Trophoblast cell (in vitro differentiated cells and primary cell): Measurements from ENCODE around the gene SPATA12.

Experiments
- DNase-seq, 2 donors: peaks; one replicate each; pipeline ENCODE4 v3.0.0-alpha.2; 2016
- H2AFZ ChIP-seq: 2 replicates; pipeline ENCODE4 v1.6.1; 2013; ENCODE audit warnings: low read length, moderate library complexity, mild to moderate bottlenecking; ENCODE audit not compliant: insufficient read depth, poor library complexity
- H2AK5ac ChIP-seq: 2 replicates; pipeline ENCODE4 v1.6.1; 2013; ENCODE audit warnings: mild to moderate bottlenecking, low read length
- H2BK120ac ChIP-seq: 2 replicates; pipeline ENCODE4 v1.6.1; 2013; ENCODE audit warnings: low read length, mild to moderate bottlenecking, moderate library complexity; ENCODE audit not compliant: insufficient read depth, poor library complexity
- H2BK12ac ChIP-seq: 2 replicates; pipeline ENCODE4 v1.6.1; 2013; ENCODE audit warnings: mild to moderate bottlenecking, low read length, moderate library complexity
- H2BK5ac ChIP-seq: 2 replicates; pipeline ENCODE4 v1.6.1; 2013; ENCODE audit warnings: low read length, low read depth, moderate library complexity, mild to moderate bottlenecking; ENCODE audit not compliant: poor library complexity
- H3K14ac ChIP-seq: 2 replicates; pipeline ENCODE4 v1.6.1; 2013; ENCODE audit warnings: mild to moderate bottlenecking, low read length
- H3K18ac ChIP-seq: 2 replicates; pipeline ENCODE4 v1.6.1; 2013; ENCODE audit warnings: mild to moderate bottlenecking, low read length
- H3K23ac ChIP-seq: 2 replicates; pipeline ENCODE4 v1.6.1; 2013; ENCODE audit warnings: low read length
- H3K27ac ChIP-seq: 2 replicates; pipeline ENCODE4 v1.5.1; 2013; ENCODE audit warnings: low read depth, mild to moderate bottlenecking, inconsistent platforms, low read length, moderate library complexity
- H3K27me3 ChIP-seq: 2 replicates; pipeline ENCODE4 v1.6.1; 2013; ENCODE audit warnings: inconsistent platforms, mild to moderate bottlenecking, low read length, moderate library complexity; ENCODE audit not compliant: insufficient read depth
- H3K36me3 ChIP-seq, 2 experiments: 1 replicate in 1 of 2; 2 replicates in 1 of 2; pipeline ENCODE4 v1.6.1; 2013; ENCODE audit warnings: low read length in 2 of 2, mild to moderate bottlenecking in 2 of 2, moderate library complexity in 1 of 2; ENCODE audit not compliant: insufficient read depth in 2 of 2, control insufficient read depth in 1 of 2
- H3K4ac ChIP-seq: 2 replicates; pipeline ENCODE4 v1.6.1; 2013; ENCODE audit warnings: low read depth, mild to moderate bottlenecking, low read length, moderate library complexity
- H3K4me1 ChIP-seq, 2 experiments: 1 replicate in 1 of 2; 2 replicates in 1 of 2; pipeline ENCODE4 v1.6.1; 2013; ENCODE audit warnings: low read length in 2 of 2, mild to moderate bottlenecking in 2 of 2, moderate library complexity in 1 of 2; ENCODE audit not compliant: insufficient read depth in 2 of 2, control insufficient read depth in 1 of 2
- H3K4me2 ChIP-seq: 2 replicates; pipeline ENCODE4 v1.6.1; 2013; ENCODE audit warnings: inconsistent platforms, mild to moderate bottlenecking, low read length, moderate library complexity
- H3K4me3 ChIP-seq: 2 replicates; pipeline ENCODE4 v1.5.1; 2013; ENCODE audit warnings: mild to moderate bottlenecking, low read depth, low read length, inconsistent platforms
- H3K79me1 ChIP-seq: one replicate; pipeline ENCODE4 v1.6.1; 2013; ENCODE audit warnings: low read length
- H3K79me2 ChIP-seq: 2 replicates; pipeline ENCODE4 v1.6.1; 2013; ENCODE audit warnings: low read length, mild to moderate bottlenecking; ENCODE audit not compliant: control insufficient read depth, insufficient read depth, poor library complexity
- H3K9ac ChIP-seq: 2 replicates; pipeline ENCODE4 v1.6.1; 2013; ENCODE audit warnings: mild to moderate bottlenecking, low read length
- H3K9me3 ChIP-seq: 2 replicates; pipeline ENCODE4 v1.6.1; 2013; ENCODE audit warnings: low read depth, mild to moderate bottlenecking, control low read depth, inconsistent platforms, low read length; ENCODE audit not compliant: insufficient read depth
- H4K12ac ChIP-seq: 2 replicates; pipeline ENCODE4 v1.6.1; 2013; ENCODE audit warnings: low read depth, mild to moderate bottlenecking, low read length, moderate library complexity
- H4K8ac ChIP-seq: 2 replicates; pipeline ENCODE4 v1.6.1; 2013; ENCODE audit warnings: low read depth, mild to moderate bottlenecking, low read length, moderate library complexity
- H4K91ac ChIP-seq: one replicate; pipeline ENCODE4 v1.6.1; 2013; ENCODE audit warnings: low read depth, mild to moderate bottlenecking, low read length, moderate library complexity
- WGBS: extraction: QIAGEN DNeasy Blood & Tissue Kit; methylation state at CpG from one replicate; pipeline ENCODE4 v1.1.7; 2013; ENCODE audit warnings: missing lambda C conversion rate; ENCODE audit not compliant: insufficient read length, insufficient coverage; ENCODE audit errors: extremely low coverage; 5-methylcytosine and 5-hydroxymethylcytosine counted together

Gene SPATA12

DNA sequence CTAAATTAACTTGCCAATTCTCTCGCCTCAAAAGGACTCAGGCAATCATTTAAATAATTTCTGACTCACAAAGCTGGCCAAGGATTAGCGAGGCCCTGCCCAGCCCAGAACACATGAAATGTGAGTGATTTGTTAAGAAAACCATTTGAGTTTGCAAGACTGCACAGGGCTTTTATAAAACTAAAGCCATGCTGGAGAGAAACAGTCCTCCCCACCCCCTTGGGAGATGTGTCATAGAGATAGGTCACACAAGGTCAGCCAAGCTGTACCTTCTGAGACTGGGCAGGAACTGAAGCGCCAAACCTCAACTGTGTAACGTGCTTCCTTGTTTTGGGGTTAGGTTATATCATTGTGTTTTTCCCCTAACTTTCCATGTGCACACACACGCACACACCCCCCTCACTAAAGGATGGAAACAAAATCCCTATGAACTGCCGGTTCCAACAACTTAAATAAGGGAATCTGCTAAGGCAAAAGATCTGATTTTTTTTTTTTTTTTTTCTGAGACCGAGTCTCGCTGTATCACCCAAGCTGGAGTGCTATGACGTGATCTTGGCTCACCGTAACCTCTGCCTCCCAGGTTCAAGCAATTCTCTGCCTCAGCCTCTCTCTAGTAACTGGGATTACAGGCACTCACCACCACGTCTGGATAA, 8.1 kb downstream of the SPATA12 start:
- Histone ChIP-seq H4K91ac (no peak overlapping the region), H3K4me3 (no peak overlapping the region), H2BK5ac (no peak overlapping the region), H3K27ac (no peak overlapping the region), H3K23ac (no peak overlapping the region), H3K36me3 (no peaks in the 10 kb centered on the region), H3K4ac (no peak overlapping the region), H3K79me2 (no peaks in the 10 kb centered on the region), H2BK120ac (no peak overlapping the region), H3K4me2 (no peak overlapping the region), H4K12ac (no peak overlapping the region), H3K79me1 (no peaks in the 10 kb centered on the region), H2AFZ (no peak overlapping the region), H3K4me1 (peaks cover 1 to 2% of the 10 kb centered on the region in 2 experiments), H4K8ac (no peak overlapping the region), H3K9me3 (no peaks in the 10 kb centered on the region), H3K14ac (no peak overlapping the region), H3K9ac (no peak overlapping the region), H2BK12ac (no peak overlapping the region), H3K27me3 (no peaks in the 10 kb centered on the region), H3K18ac (no peak overlapping the region), H2AK5ac (no peak overlapping the region)
- peak in 1 of 2 donors; percentile 45 for DNase-seq
- no CpG with 5 or more reads among the region's 11 CpGs for WGBS

DNA sequence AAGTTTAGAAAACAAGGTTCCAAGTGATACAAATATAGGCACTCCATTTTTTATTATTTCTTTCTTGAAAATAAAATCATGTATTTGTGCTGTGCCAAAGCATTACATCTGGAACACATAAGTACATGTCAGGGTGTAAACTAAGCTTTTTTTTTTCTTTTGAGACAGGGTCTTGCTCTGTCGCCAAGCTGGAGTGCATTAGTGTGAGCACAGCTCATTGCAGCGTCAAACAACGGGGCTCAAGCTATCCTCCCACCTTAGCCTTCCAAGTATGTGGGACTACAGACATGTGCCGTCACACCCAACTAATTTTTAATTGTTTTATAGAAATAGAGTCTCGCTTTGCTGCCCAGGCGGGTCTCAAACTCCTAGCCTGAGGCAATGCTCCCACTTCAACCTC, 9.0 kb downstream of the SPATA12 start:
- Histone ChIP-seq H3K14ac (no peak overlapping the region), H4K12ac (no peak overlapping the region), H3K23ac (no peak overlapping the region), H3K9me3 (no peaks in the 10 kb centered on the region), H3K4me1 (peaks cover 0 to 2% of the 10 kb centered on the region in 2 experiments), H3K36me3 (no peaks in the 10 kb centered on the region), H3K4me2 (no peak overlapping the region), H3K79me1 (no peaks in the 10 kb centered on the region), H3K4ac (no peak overlapping the region), H3K18ac (no peak overlapping the region), H3K27ac (no peak overlapping the region), H3K79me2 (no peaks in the 10 kb centered on the region), H2BK120ac (no peak overlapping the region), H3K9ac (no peak overlapping the region), H3K27me3 (no peaks in the 10 kb centered on the region), H4K8ac (no peak overlapping the region), H2BK5ac (no peak overlapping the region), H2AK5ac (no peak overlapping the region), H2BK12ac (no peak overlapping the region), H4K91ac (no peak overlapping the region), H2AFZ (no peak overlapping the region), H3K4me3 (no peak overlapping the region)
- WGBS: no CpG with 5 or more reads among the region's 6 CpGs
- DNase-seq: no peak

DNA sequence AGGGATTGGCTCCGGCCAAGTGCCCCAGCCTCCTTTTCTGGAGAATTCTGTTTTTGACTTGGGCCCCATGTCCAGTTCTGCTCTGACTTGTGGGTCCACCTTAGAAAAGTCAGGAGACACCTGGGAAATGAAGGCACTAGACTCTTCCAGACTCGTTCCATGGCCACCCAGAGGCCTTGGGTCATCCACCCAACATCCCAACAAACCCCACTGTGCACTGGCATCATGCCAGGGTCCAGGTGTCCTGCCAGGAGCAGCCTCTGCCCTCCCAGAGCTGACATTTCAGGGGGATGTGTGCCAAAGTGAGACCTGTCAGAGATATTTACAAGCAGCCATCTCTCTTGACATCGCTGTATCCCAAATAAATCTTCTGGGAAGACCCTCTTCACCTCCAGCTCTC, 13.2 kb downstream of the SPATA12 start:
- Histone ChIP-seq H4K91ac (no peak overlapping the region), H2AK5ac (no peak overlapping the region), H3K79me2 (no peaks in the 10 kb centered on the region), H3K9me3 (no peaks in the 10 kb centered on the region), H4K8ac (no peak overlapping the region), H3K27me3 (no peaks in the 10 kb centered on the region), H2BK120ac (no peak overlapping the region), H3K4me1 (peaks cover 3% of the 10 kb centered on the region in 2 experiments), H3K4ac (no peak overlapping the region), H3K23ac (no peak overlapping the region), H3K27ac (no peak overlapping the region), H2BK12ac (no peak overlapping the region), H2AFZ (no peak overlapping the region), H2BK5ac (no peak overlapping the region), H3K79me1 (peaks cover 3% of the 10 kb centered on the region), H3K14ac (no peak overlapping the region), H3K4me3 (no peak overlapping the region), H3K4me2 (no peak overlapping the region), H3K18ac (no peak overlapping the region), H4K12ac (no peak overlapping the region), H3K36me3 (peaks cover 0 to 1% of the 10 kb centered on the region in 2 experiments), H3K9ac (no peak overlapping the region)
- DNase-seq: no peak
- no CpG with 5 or more reads among the region's 3 CpGs for WGBS

DNA sequence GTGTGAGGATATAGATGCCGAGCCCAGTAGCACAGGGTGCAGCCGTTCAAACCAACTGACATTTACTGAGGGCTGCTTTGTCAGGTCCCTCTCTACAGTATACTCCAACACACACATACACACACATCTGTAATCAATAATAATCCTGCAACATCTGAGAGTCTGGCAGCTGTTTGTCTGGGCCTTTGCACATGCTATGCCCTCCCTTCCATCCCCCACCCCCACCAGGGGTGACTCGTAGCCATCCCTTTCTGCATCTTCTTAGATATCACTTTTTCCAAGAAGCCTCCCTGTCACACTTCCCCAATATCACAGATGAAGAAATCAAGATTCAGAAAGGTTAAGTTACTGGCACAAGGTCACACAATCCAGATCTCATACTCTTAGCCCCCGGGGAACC, 13.7 kb downstream of the SPATA12 start:
- no peak overlapping the region for H3K27ac ChIP-seq
- peaks cover 3% of the 10 kb centered on the region for H3K79me2 ChIP-seq
- no peak overlapping the region for H3K9ac ChIP-seq
- no peak overlapping the region for H3K23ac ChIP-seq
- no peak overlapping the region for H2AK5ac ChIP-seq
- no peak overlapping the region for H3K4ac ChIP-seq
- H4K91ac ChIP-seq: no peak overlapping the region
- no peak overlapping the region for H4K8ac ChIP-seq
- H3K27me3 ChIP-seq: no peaks in the 10 kb centered on the region
- H3K4me3 ChIP-seq: no peak overlapping the region
- H2BK120ac ChIP-seq: no peak overlapping the region
- no peak overlapping the region for H3K18ac ChIP-seq
- H2BK5ac ChIP-seq: no peak overlapping the region
- peaks cover 0 to 1% of the 10 kb centered on the region in 2 experiments for H3K36me3 ChIP-seq
- no peak overlapping the region for H4K12ac ChIP-seq
- H2BK12ac ChIP-seq: no peak overlapping the region
- no CpG with 5 or more reads among the region's 4 CpGs for WGBS
- H3K79me1 ChIP-seq: peaks cover 7% of the 10 kb centered on the region
- H3K4me2 ChIP-seq: no peak overlapping the region
- no peaks in the 10 kb centered on the region for H3K9me3 ChIP-seq
- H2AFZ ChIP-seq: no peak overlapping the region
- peaks cover 2 to 3% of the 10 kb centered on the region in 2 experiments for H3K4me1 ChIP-seq
- no peak for DNase-seq
- no peak overlapping the region for H3K14ac ChIP-seq
